Measurements from ENCODE around the gene SLBP.

- TF ChIP-seq CTCF (conservative IDR thresholded peaks at IDR 0.05 in 1 of 2, IDR thresholded peaks at IDR 0.05 in 1 of 2; ENCODE audit: low read depth in 1 of 2, low read length in 2 of 2) = no peak
- TF ChIP-seq EZH2 (IDR thresholded peaks at IDR 0.05; ENCODE audit: low read length, missing control alignments) = no peak
These were observed 40.3 kb upstream of the SLBP start for GRCh38 chr4:1752284-1753041.

Measured in fibroblast of lung (primary cell).